Heart left ventricle (tissue), 13 donors: ENCODE results near the gene PCCA.

Source experiments
- POLR2A ChIP-seq, 2 donors: fragments of 450-650 bp; IDR thresholded peaks; one replicate each; pipeline ENCODE4 v1.6.1; 2017; ENCODE audit warnings: antibody characterized with exemption in 2 of 2, mild to moderate bottlenecking in 2 of 2, moderate library complexity in 2 of 2
- TF ChIP-seq, protein P1 (sequence below), 12 donors: fragments of 200-600 bp; sonication (generic) in 4 of 12; IDR thresholded peaks; one replicate each; pipeline versions ENCODE4 v1.5.0 to v1.8.0; 2018 to 2022; ENCODE audit warnings: antibody characterized with exemption in 12 of 12, mild to moderate bottlenecking in 5 of 12
- donor health status: ischemic (EF 13 %, LVEDD 7.1; RV severe dilation, severe dysfunction).
- donor health status: DM: no; HTN: yes; CAD: no.
- donor health status: DM: no; HTN: no; CAD: no.
- donor health status: ischemic (EF 25% LVEDD 6.9; RV normal size, moderate dysfunction).
- donor health status: ischemic (EF 25% LVEDD 5.7; RV mildly dilated, moderate dysfunction).
- donor health status: ischemic (EF 35%, LVEDD 5.7; RV mildly dilated, moderate dysfunction).
- donor health status: nonischemic (EF 11% LVEDD 7.7; RV severe dilation, severe dysfunction).
- donor health status: DM: yes; HTN: yes; CAD: no.
- donor health status: PGD.
- donor health status: ischemic (EF 29% LVEDD 5.4; RV normal size, mild dysfunction).
- donor health status: nonischemic (EF 23%, LVEDD 6.1; RV moderate dilation, normal function).

DNA sequence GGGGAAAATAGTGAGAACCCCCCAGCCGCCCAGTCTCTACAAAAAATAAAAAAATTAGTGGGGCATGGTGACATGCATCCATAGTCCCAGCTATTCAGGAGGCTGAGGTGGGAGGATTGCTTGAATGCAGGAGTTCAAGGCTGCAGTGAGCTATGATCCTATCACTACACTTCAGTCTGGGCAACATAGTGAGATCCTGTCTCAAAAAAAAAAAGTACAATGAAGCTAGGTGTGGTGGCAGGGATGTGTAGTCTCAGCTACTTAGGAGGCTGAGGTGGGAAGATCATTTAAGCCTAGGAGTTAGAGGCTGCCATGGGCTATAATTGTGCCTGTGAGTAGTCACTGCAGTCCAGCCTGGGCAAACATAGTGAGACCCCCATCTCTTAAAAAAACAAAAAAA is 8.9 kb downstream of the PCCA start:
- TF ChIP-seq, protein P1, sequence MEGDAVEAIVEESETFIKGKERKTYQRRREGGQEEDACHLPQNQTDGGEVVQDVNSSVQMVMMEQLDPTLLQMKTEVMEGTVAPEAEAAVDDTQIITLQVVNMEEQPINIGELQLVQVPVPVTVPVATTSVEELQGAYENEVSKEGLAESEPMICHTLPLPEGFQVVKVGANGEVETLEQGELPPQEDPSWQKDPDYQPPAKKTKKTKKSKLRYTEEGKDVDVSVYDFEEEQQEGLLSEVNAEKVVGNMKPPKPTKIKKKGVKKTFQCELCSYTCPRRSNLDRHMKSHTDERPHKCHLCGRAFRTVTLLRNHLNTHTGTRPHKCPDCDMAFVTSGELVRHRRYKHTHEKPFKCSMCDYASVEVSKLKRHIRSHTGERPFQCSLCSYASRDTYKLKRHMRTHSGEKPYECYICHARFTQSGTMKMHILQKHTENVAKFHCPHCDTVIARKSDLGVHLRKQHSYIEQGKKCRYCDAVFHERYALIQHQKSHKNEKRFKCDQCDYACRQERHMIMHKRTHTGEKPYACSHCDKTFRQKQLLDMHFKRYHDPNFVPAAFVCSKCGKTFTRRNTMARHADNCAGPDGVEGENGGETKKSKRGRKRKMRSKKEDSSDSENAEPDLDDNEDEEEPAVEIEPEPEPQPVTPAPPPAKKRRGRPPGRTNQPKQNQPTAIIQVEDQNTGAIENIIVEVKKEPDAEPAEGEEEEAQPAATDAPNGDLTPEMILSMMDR (IDR thresholded peaks at IDR 0.05): no peak
- TF ChIP-seq POLR2A (IDR thresholded peaks at IDR 0.05): no peak
